GM12878 (cell line): ENCODE data around the gene SLC37A1. TPM values are rescaled to one million over a fixed set of nuclear protein-coding genes. Genes with fewer than 3 reads are reported as not detected.
A peak's percentile ranks its signal among the peaks of the same experiment; 100 is the strongest.

Experiments used
- ATAC-seq: fragments of 200-7000 bp; cut with Tn5 transposase; 3 replicates; pipeline ENCODE4 v1.9.1; 2020; ENCODE audit warnings: mild to moderate bottlenecking, moderate library complexity
- BruUV-seq: library from RNA; stranded (reverse); fragments of 400-500 nt; replicated peaks from 2 replicates; lab custom pipeline; 2021; lab: Mats Ljungman, UMichigan
- CTCF ChIA-PET: fragments of 300-600 bp; sonication (Branson Sonifier 250); formaldehyde crosslinking; extraction: SDS; loops from one replicate; lab custom pipeline; 2021; ENCODE audit warnings: inconsistent platforms; lab: Yijun Ruan, JAX
- POLR2A ChIA-PET: fragments of 350-600 bp; formaldehyde crosslinking; extraction: SDS; loops from one replicate; lab custom pipeline; 2021; ENCODE audit warnings: inconsistent platforms; lab: Charles Lee
- RAD21 ChIA-PET: fragments of 300-600 bp; sonication (Branson Sonifier 250); formaldehyde crosslinking; loops from one replicate; lab custom pipeline; 2023; ENCODE audit warnings: antibody characterized with exemption; ENCODE audit not compliant: unreplicated experiment; lab: Charles Lee
- SMC1A ChIA-PET: fragments of 300-600 bp; sonication (Branson Sonifier 250); formaldehyde crosslinking; loops from one replicate; lab custom pipeline; 2023; ENCODE audit not compliant: unreplicated experiment, uncharacterized antibody; lab: Charles Lee
- DNase-seq: peaks from one replicate; pipeline ENCODE4 v3.0.0-alpha.2; 2011; ENCODE audit warnings: low read depth, low spot score
- FAIRE-seq: peaks from 3 replicates; lab custom pipeline; 2011; peaks lifted over from hg19 to GRCh38; lab: Jason Lieb, UNC
- H2AFZ ChIP-seq: 2 replicates; pipeline ENCODE4 v1.6.0; 2011; ENCODE audit warnings: low read depth, low read length, control low read depth; ENCODE audit not compliant: control insufficient read depth
- H3K27ac ChIP-seq: 2 replicates; pipeline ENCODE4 v1.5.1; 2011; ENCODE audit warnings: control low read depth; ENCODE audit not compliant: control insufficient read depth, insufficient read depth
- H3K27me3 ChIP-seq, 2 experiments: replicated peaks in 1 of 2; 2 replicates each; pipeline versions ENCODE4 v1.6.0 to v1.6.1; 2011; ENCODE audit warnings: low read length in 1 of 2; ENCODE audit not compliant: control insufficient read depth in 2 of 2, insufficient read depth in 2 of 2
- H3K36me3 ChIP-seq, 2 experiments: 2 replicates each; pipeline ENCODE4 v1.5.1; 2011; ENCODE audit warnings: low read length in 1 of 2; ENCODE audit not compliant: control insufficient read depth in 2 of 2, insufficient read depth in 2 of 2
- H3K4me1 ChIP-seq: 2 replicates; pipeline ENCODE4 v1.6.1; 2011; ENCODE audit warnings: mild to moderate bottlenecking, low read length, moderate library complexity, mixed read lengths; ENCODE audit not compliant: control insufficient read depth, insufficient read depth
- H3K4me2 ChIP-seq: 2 replicates; pipeline ENCODE4 v1.6.0; 2011; ENCODE audit warnings: control low read depth; ENCODE audit not compliant: control insufficient read depth, insufficient read depth
- H3K4me3 ChIP-seq: fragments of 200-600 bp; sonication (generic); 2 replicates; pipeline ENCODE4 v1.5.1; 2016
- H3K79me2 ChIP-seq: 2 replicates; pipeline ENCODE4 v1.6.0; 2011; ENCODE audit warnings: low read length; ENCODE audit not compliant: control insufficient read depth, insufficient read depth
- H3K9ac ChIP-seq: 2 replicates; pipeline ENCODE4 v1.8.0; 2011; ENCODE audit warnings: low read length, control low read depth, mixed read lengths; ENCODE audit not compliant: control insufficient read depth, insufficient read depth
- H3K9me3 ChIP-seq: replicated peaks from 3 replicates; pipeline ENCODE4 v1.5.1; 2011; ENCODE audit warnings: mild to moderate bottlenecking, low read length; ENCODE audit not compliant: control insufficient read depth, insufficient read depth
- H4K20me1 ChIP-seq: 2 replicates; pipeline ENCODE4 v1.6.0; 2011; ENCODE audit not compliant: control insufficient read depth, insufficient read depth
- CEBPB ChIP-seq, 2 experiments: fragments of 150-350 bp in 1 of 2; IDR thresholded peaks; 2 replicates each; pipeline ENCODE4 v1.6.1; 2012 to 2014; ENCODE audit warnings: low read depth in 2 of 2, low read length in 2 of 2, borderline replicate concordance in 1 of 2, inconsistent platforms in 1 of 2
- POLR2AphosphoS5 ChIP-seq: IDR thresholded peaks from 2 replicates; pipeline ENCODE4 v1.6.1; 2011; ENCODE audit warnings: mild to moderate bottlenecking, low read length, inconsistent platforms
- WGBS: methylation state at CpG from one replicate; pipeline ENCODE4 v1.1.6; 2016; ENCODE audit warnings: low lambda C conversion rate; ENCODE audit not compliant: insufficient replicate concordance, insufficient coverage; ENCODE audit errors: missing lambda C conversion rate; 5-methylcytosine and 5-hydroxymethylcytosine counted together
- in situ Hi-C: fragments of 300-500 bp; cut with MboI; formaldehyde crosslinking; loops from 9 replicates; pipeline ENCODE4 v1.14.3; 2018; ENCODE audit warnings: mixed read lengths
- intact Hi-C: fragments of 100-400 bp; cut with micrococcal nuclease; formaldehyde crosslinking; loops from one replicate; pipeline ENCODE4 v1.14.2; 2022; ENCODE audit not compliant: unreplicated experiment
- polyA plus RNA-seq, 11 experiments: library from polyadenylated mRNA; depleted of rRNA in 4 of 11; unstranded in 6 of 11; stranded (reverse) in 5 of 11; fragments of >200 nt; fragmentation: Nextera tagmentation in 4 of 11; fragmentation: Illumina TruSeq in 1 of 11; extraction: Ambion mirVana in 4 of 11; extraction: Trizol in 1 of 11; gene quantifications; 1 replicate in 1 of 11; 2 replicates in 10 of 11; pipeline versions ENCODE4 v1.2.1 to v1.2.3, GENCODE V29; 2011 to 2016; ENCODE audit warnings: inconsistent platforms in 2 of 11, missing spikeins in 2 of 11, low read depth in 1 of 11
- total RNA-seq, 4 experiments: library from RNA; depleted of rRNA in 3 of 4; stranded (reverse); fragments of >200 nt in 3 of 4; fragmentation: Illumina TruSeq in 1 of 4; extraction: Trizol in 1 of 4; gene quantifications; 2 replicates each; pipeline versions ENCODE4 v1.2.1 to v1.2.3, GENCODE V29; 2013 to 2021
- TF ChIP-seq, protein P1 (sequence below): IDR thresholded peaks from 2 replicates; pipeline ENCODE4 v1.6.1; 2011; ENCODE audit warnings: mild to moderate bottlenecking, low read depth, low read length, moderate library complexity; ENCODE audit not compliant: insufficient replicate concordance

Gene SLC37A1
- total and polyA plus RNA-seq, 10 of the 15 experiments (the other 5 are each of a cell fraction or from before 2014, with no cell fraction given): 1.1 to 35.5 (median 24.4) TPM

DNA sequence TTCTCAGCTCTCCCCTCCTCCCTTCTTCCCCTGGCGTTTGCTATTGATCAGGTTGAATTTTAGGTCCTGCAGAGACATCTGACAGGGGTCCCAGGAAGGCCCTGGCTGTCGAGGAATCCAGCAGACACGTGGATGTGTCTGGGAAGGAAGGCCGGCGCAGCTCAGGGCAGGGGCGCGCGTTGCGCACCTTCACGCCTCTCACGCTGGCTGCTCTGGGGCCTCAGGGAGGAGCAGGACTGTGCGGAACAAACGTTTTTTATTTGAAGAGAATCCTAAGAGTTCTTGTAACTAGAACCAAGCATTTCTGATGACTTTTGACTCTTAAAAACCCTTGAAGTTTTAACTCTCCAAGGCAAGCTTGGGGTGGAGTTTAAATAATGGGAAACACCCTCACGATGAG is 54.2 kb downstream of the SLC37A1 start:
- Histone ChIP-seq H4K20me1 (no peaks in the 10 kb centered on the region), H3K4me1 (no peaks in the 10 kb centered on the region), H3K27me3 (no peaks in the 10 kb centered on the region), H3K4me2 (no peak overlapping the region), H3K27ac (no peak overlapping the region), H3K36me3 (peaks cover 11 to 15% of the 10 kb centered on the region in 2 experiments; a peak in 3 of 4 replicates), H2AFZ (no peak overlapping the region), H3K9ac (no peak overlapping the region), H3K9me3 (no peaks in the 10 kb centered on the region), H3K4me3 (no peak overlapping the region), H3K79me2 (no peaks in the 10 kb centered on the region)
- in situ Hi-C loops (no loop called here), intact Hi-C loops (no loop called here)
- no peak for ATAC-seq
- RAD21 ChIA-PET: no interaction called here
- WGBS: 85% methylated on average over 14 of the region's 14 CpGs
- TSS peak; percentile 21 for BruUV-seq
- DNase-seq: no peak
- TF ChIP-seq CEBPB (IDR thresholded peaks at IDR 0.05; ENCODE audit: borderline replicate concordance in 1 of 2, low read depth in 2 of 2, low read length in 2 of 2): no peak
- SMC1A ChIA-PET: no interaction called here
- CTCF ChIA-PET: no interaction called here
- no peak for FAIRE-seq
- POLR2A ChIA-PET: no interaction called here

DNA sequence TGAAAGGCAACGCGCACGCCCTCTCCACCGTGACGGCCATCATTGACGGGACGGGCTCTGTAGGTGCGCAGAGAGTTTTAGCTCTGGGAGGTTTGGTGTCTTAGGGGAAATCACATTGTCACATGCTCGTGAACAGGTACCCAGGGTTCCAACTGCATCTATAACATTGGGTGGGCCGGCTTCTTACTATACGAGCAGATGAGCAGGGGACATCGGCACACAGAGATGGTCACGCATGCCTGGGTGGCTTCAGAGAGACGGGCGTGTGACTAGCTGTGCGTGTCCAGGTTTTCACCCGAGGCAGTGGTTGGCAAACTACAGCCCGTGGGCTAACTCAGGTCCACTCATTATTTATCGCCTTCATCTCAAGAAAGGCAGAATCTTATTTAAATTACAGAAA is 54.7 kb downstream of the SLC37A1 start:
- no TSS peak for BruUV-seq
- Histone ChIP-seq H3K4me3 (no peak overlapping the region), H3K9me3 (no peaks in the 10 kb centered on the region), H3K79me2 (no peaks in the 10 kb centered on the region), H3K27me3 (no peaks in the 10 kb centered on the region), H3K36me3 (peaks cover 11 to 15% of the 10 kb centered on the region in 2 experiments; a peak in 3 of 4 replicates), H2AFZ (no peak overlapping the region), H4K20me1 (no peaks in the 10 kb centered on the region), H3K27ac (no peak overlapping the region), H3K4me1 (no peaks in the 10 kb centered on the region), H3K4me2 (no peak overlapping the region), H3K9ac (no peak overlapping the region)
- in situ Hi-C loops: no loop called here
- ATAC-seq (no peak), DNase-seq (no peak), FAIRE-seq (no peak)
- intact Hi-C loops: no loop called here
- SMC1A ChIA-PET: no interaction called here
- POLR2A ChIA-PET: no interaction called here
- WGBS: 92% methylated on average over 19 of the region's 19 CpGs
- RAD21 ChIA-PET: no interaction called here
- CTCF ChIA-PET: no interaction called here
- TF ChIP-seq, protein P1, sequence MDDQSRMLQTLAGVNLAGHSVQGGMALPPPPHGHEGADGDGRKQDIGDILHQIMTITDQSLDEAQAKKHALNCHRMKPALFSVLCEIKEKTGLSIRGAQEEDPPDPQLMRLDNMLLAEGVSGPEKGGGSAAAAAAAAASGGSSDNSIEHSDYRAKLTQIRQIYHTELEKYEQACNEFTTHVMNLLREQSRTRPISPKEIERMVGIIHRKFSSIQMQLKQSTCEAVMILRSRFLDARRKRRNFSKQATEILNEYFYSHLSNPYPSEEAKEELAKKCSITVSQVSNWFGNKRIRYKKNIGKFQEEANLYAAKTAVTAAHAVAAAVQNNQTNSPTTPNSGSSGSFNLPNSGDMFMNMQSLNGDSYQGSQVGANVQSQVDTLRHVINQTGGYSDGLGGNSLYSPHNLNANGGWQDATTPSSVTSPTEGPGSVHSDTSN: no peak
- TF ChIP-seq POLR2AphosphoS5: 0 out of 2 replicates have a peak, but pooled peaks have one; percentile 4
